A549 (cell line): ENCODE data around the gene CLDN14. TPM values are rescaled to one million over a fixed set of nuclear protein-coding genes. Genes with fewer than 3 reads are reported as not detected.

Experiments
- ATAC-seq, 2 experiments: fragments of 200-7000 bp in 1 of 2; fragments of >200 bp in 1 of 2; cut with Nextera tagmentation in 1 of 2; cut with Tn5 transposase in 1 of 2; 3 replicates each; pipeline versions ENCODE4 v1.8.0 to v1.9.1; 2018 to 2020; ENCODE audit warnings: mild to moderate bottlenecking in 1 of 2, moderate library complexity in 1 of 2
- CTCF ChIA-PET: fragments of 300-600 bp; sonication (Branson Sonifier 250); formaldehyde crosslinking; extraction: SDS; loops from one replicate; lab custom pipeline; 2021; ENCODE audit warnings: antibody characterized with exemption, inconsistent platforms; lab: Yijun Ruan, JAX
- POLR2A ChIA-PET: fragments of 350-600 bp; formaldehyde crosslinking; extraction: SDS; loops from one replicate; lab custom pipeline; 2021; ENCODE audit warnings: antibody characterized with exemption, inconsistent platforms; lab: Yijun Ruan, JAX
- DNase-seq, 2 experiments: peaks; one replicate each; pipeline versions ENCODE4 v3.0.0 to v3.0.0-alpha.2; 2011 to 2016; ENCODE audit warnings: low read depth in 1 of 2, low spot score in 1 of 2
- FAIRE-seq: peaks from 2 replicates; lab custom pipeline; 2011; peaks lifted over from hg19 to GRCh38; lab: Jason Lieb, UNC
- H3K27ac ChIP-seq, 2 experiments: fragments of >200 bp; sonication (Bioruptor Twin); formaldehyde crosslinking; 3 replicates each; pipeline ENCODE4 v1.5.1; 2016 to 2017
- H3K4me1 ChIP-seq: fragments of >200 bp; sonication (Bioruptor Twin); formaldehyde crosslinking; 3 replicates; pipeline ENCODE4 v1.6.1; 2016
- H3K4me2 ChIP-seq: fragments of >200 bp; sonication (Bioruptor Twin); formaldehyde crosslinking; 3 replicates; pipeline ENCODE4 v1.6.1; 2016
- H3K4me3 ChIP-seq: fragments of >200 bp; sonication (Bioruptor Twin); formaldehyde crosslinking; 3 replicates; pipeline ENCODE4 v1.5.1; 2016
- H3K9me3 ChIP-seq: fragments of >200 bp; sonication (Bioruptor Twin); formaldehyde crosslinking; 3 replicates; pipeline ENCODE4 v1.6.1; 2016
- BHLHE40 ChIP-seq: IDR thresholded peaks from 2 replicates; pipeline ENCODE4 v1.6.1; 2012; ENCODE audit warnings: low read depth, low read length, inconsistent platforms
- CBX8 ChIP-seq: fragments of 200-600 bp; sonication (generic); IDR thresholded peaks from 2 replicates; pipeline ENCODE4 v1.6.1; 2016
- CHD2 ChIP-seq: fragments of 150-350 bp; IDR thresholded peaks from 2 replicates; pipeline ENCODE4 v1.6.1; 2014; ENCODE audit warnings: low read length; ENCODE audit not compliant: partially characterized antibody
- CHD4 ChIP-seq: fragments of 200-600 bp; sonication (generic); IDR thresholded peaks from 2 replicates; pipeline ENCODE4 v1.6.1; 2016; ENCODE audit warnings: antibody characterized with exemption, mild to moderate bottlenecking, borderline replicate concordance
- EP300 ChIP-seq, 2 experiments: fragments of >200 bp; sonication (Bioruptor Twin); formaldehyde crosslinking; IDR thresholded peaks; 2 replicates in 1 of 2; 3 replicates in 1 of 2; pipeline ENCODE4 v1.6.1; 2016 to 2017
- ESRRA ChIP-seq: fragments of 150-350 bp; IDR thresholded peaks from 2 replicates; pipeline ENCODE4 v1.6.1; 2014; ENCODE audit warnings: mild to moderate bottlenecking, low read length, borderline replicate concordance
- GATA3 ChIP-seq: IDR thresholded peaks from 2 replicates; pipeline ENCODE4 v1.6.1; 2012; ENCODE audit warnings: borderline replicate concordance
- HEYL ChIP-seq: fragments of 250-450 bp; sonication (Bioruptor Pico); IDR thresholded peaks from 2 replicates; pipeline ENCODE4 v1.8.0; 2021; ENCODE audit warnings: mild to moderate bottlenecking, moderate library complexity
- HOXA7 ChIP-seq: fragments of 250-450 bp; sonication (Bioruptor Pico); IDR thresholded peaks from 2 replicates; pipeline ENCODE4 v1.5.0; 2020; ENCODE audit warnings: mild to moderate bottlenecking, moderate library complexity
- HOXB13 ChIP-seq: fragments of 250-450 bp; sonication (Bioruptor Pico); IDR thresholded peaks from 2 replicates; pipeline ENCODE4 v1.5.0; 2020; ENCODE audit warnings: low read depth, mild to moderate bottlenecking, moderate library complexity
- MYC ChIP-seq: IDR thresholded peaks from 2 replicates; pipeline ENCODE4 v1.6.1; 2012; ENCODE audit warnings: mild to moderate bottlenecking, inconsistent platforms, low read length, improper control_type of control experiment, borderline replicate concordance
- NFE2L2 ChIP-seq: fragments of 150-350 bp; conservative IDR thresholded peaks from 2 replicates; pipeline ENCODE4 v1.6.1; 2014; ENCODE audit warnings: low read length
- RARB ChIP-seq: fragments of 250-450 bp; sonication (Bioruptor Pico); IDR thresholded peaks from 2 replicates; pipeline ENCODE4 v1.8.0; 2021; ENCODE audit warnings: mild to moderate bottlenecking, moderate library complexity
- RFX5 ChIP-seq: fragments of 450-650 bp; IDR thresholded peaks from 2 replicates; pipeline ENCODE4 v1.7.1; 2014; ENCODE audit warnings: antibody characterized with exemption, mild to moderate bottlenecking, moderate library complexity
- RNF2 ChIP-seq: fragments of 200-600 bp; sonication (generic); IDR thresholded peaks from 2 replicates; pipeline ENCODE4 v1.6.1; 2016; ENCODE audit warnings: low read depth, mild to moderate bottlenecking, antibody characterized with exemption, moderate library complexity, borderline replicate concordance
- SMC3 ChIP-seq: fragments of >200 bp; sonication (Bioruptor Twin); formaldehyde crosslinking; IDR thresholded peaks from 3 replicates; pipeline ENCODE4 v1.6.1; 2018; ENCODE audit warnings: inconsistent platforms
- ZC3H11A ChIP-seq: fragments of 450-650 bp; IDR thresholded peaks from 2 replicates; pipeline ENCODE4 v1.6.1; 2014; ENCODE audit warnings: antibody characterized with exemption, mild to moderate bottlenecking
- ZFP36 ChIP-seq: fragments of 450-650 bp; IDR thresholded peaks from 2 replicates; pipeline ENCODE4 v1.6.1; 2014; ENCODE audit warnings: borderline replicate concordance; ENCODE audit not compliant: partially characterized antibody
- ZNF302 ChIP-seq: fragments of 250-450 bp; sonication (Bioruptor Pico); IDR thresholded peaks from 2 replicates; pipeline ENCODE4 v1.9.0; 2021; ENCODE audit warnings: inconsistent platforms, mild to moderate bottlenecking, moderate library complexity
- WGBS: methylation state at CpG from one replicate; pipeline ENCODE4 v1.1.6; 2017; ENCODE audit errors: missing lambda C conversion rate; 5-methylcytosine and 5-hydroxymethylcytosine counted together
- polyA plus RNA-seq, 4 experiments: library from polyadenylated mRNA; depleted of rRNA in 3 of 4; stranded (reverse); fragments of >200 nt; fragmentation: RNase III in 1 of 4; extraction: RNeasy Plus Mini Kit Qiagen cat#74134 plus additional on column Dnase treatment in 1 of 4; gene quantifications; 2 replicates in 3 of 4; 3 replicates in 1 of 4; pipeline ENCODE4 v1.2.3, GENCODE V29; 2011 to 2017
- TF ChIP-seq, protein P1 (sequence below): fragments of 200-600 bp; sonication (generic); IDR thresholded peaks from 2 replicates; pipeline ENCODE4 v1.6.1; 2016; ENCODE audit warnings: antibody characterized with exemption, mild to moderate bottlenecking, moderate library complexity
- TF ChIP-seq, protein P2 (sequence below): fragments of 250-450 bp; sonication (Bioruptor Pico); IDR thresholded peaks from 2 replicates; pipeline ENCODE4 v1.5.0; 2021; ENCODE audit warnings: mild to moderate bottlenecking, moderate library complexity, borderline replicate concordance
- TF ChIP-seq, protein P3 (sequence below): fragments of >200 bp; sonication (Bioruptor Twin); formaldehyde crosslinking; IDR thresholded peaks from 3 replicates; pipeline ENCODE4 v1.6.1; 2016
- TF ChIP-seq, protein P4 (sequence below): fragments of >200 bp; sonication (Bioruptor Twin); formaldehyde crosslinking; IDR thresholded peaks from 2 replicates; pipeline ENCODE4 v1.6.1; 2016
- TF ChIP-seq, protein P5 (sequence below): fragments of >200 bp; sonication (Bioruptor Twin); formaldehyde crosslinking; IDR thresholded peaks from 3 replicates; pipeline ENCODE4 v1.5.1; 2016
- TF ChIP-seq, protein P6 (sequence below): fragments of 150-350 bp; IDR thresholded peaks from 2 replicates; pipeline ENCODE4 v1.6.1; 2014; ENCODE audit warnings: low read depth, mild to moderate bottlenecking, low read length

CLDN14 gene
- polyA plus RNA-seq, 2 of the 4 experiments (the other 2 are of a cell fraction), result not detected

DNA sequence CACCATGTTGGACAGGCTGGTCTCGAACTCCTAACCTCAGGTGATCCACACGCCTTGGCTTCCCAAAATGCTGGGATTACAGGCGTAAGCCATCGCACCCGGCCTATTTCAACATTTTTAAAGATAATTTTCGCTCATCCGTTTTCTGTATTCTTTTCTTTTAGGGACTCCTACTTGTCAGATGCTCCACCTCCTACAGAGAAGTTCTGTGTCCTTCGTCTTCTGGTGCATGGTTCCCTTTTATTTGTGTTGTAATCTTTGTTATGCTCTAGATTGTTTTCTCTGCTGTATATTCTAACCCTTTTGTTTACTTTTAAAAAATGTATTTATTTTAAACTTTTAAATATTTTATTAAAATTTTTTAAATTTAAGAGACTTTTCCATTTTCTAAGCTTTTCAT, 28.4 kb downstream of the CLDN14 start:
- ChIA-PET CTCF (no interaction called here), POLR2A (no interaction called here)

DNA sequence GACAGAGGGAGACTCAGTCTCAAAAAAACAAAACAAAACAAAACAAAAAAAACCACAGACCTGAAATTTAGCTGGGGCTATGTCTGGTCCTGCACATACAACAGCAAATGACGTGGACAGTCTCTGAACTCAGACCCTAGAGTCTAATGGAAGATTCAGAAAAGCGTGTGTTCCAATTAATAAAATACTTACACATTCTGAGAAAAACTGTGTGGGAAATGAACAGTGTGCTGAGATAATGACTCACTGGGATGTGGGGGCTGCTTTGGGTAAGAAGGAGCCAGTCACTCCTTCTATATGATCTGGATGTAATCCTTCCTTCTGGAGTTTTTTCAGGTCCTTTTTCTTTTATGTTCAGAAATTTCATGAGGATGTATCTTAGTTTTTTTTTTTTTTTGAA, 29.4 kb downstream of the CLDN14 start:
- CTCF ChIA-PET, result no interaction called here
- Histone ChIP-seq H3K9me3 (no peaks in the 10 kb centered on the region), H3K4me3 (no peak overlapping the region), H3K4me2 (no peak overlapping the region), H3K27ac (peak overlapping the region in 1 of 2 experiments; percentile 26; a peak in 1 of 6 replicates), H3K4me1 (peaks cover 18% of the 10 kb centered on the region; the same call in 2 of the 3 replicates)
- FAIRE-seq, result no peak
- ATAC-seq, result no peak
- DNase-seq, result no peak
- WGBS, result 91% methylated on average over 2 of the region's 2 CpGs
- POLR2A ChIA-PET, result interaction anchor here (0.6 kb wide), 1 partner anchor 20 kb away, joined by 6 read pairs; no protein-coding TSS in a partner anchor
- TF ChIP-seq HEYL (CRISPR knock-in tag), result no peak
- TF ChIP-seq RNF2, result no peak
- TF ChIP-seq ZC3H11A, result no peak
- TF ChIP-seq, protein P1, sequence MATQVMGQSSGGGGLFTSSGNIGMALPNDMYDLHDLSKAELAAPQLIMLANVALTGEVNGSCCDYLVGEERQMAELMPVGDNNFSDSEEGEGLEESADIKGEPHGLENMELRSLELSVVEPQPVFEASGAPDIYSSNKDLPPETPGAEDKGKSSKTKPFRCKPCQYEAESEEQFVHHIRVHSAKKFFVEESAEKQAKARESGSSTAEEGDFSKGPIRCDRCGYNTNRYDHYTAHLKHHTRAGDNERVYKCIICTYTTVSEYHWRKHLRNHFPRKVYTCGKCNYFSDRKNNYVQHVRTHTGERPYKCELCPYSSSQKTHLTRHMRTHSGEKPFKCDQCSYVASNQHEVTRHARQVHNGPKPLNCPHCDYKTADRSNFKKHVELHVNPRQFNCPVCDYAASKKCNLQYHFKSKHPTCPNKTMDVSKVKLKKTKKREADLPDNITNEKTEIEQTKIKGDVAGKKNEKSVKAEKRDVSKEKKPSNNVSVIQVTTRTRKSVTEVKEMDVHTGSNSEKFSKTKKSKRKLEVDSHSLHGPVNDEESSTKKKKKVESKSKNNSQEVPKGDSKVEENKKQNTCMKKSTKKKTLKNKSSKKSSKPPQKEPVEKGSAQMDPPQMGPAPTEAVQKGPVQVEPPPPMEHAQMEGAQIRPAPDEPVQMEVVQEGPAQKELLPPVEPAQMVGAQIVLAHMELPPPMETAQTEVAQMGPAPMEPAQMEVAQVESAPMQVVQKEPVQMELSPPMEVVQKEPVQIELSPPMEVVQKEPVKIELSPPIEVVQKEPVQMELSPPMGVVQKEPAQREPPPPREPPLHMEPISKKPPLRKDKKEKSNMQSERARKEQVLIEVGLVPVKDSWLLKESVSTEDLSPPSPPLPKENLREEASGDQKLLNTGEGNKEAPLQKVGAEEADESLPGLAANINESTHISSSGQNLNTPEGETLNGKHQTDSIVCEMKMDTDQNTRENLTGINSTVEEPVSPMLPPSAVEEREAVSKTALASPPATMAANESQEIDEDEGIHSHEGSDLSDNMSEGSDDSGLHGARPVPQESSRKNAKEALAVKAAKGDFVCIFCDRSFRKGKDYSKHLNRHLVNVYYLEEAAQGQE, result no peak
- no peak for TF ChIP-seq GATA3
- no peak for TF ChIP-seq HOXB13 (CRISPR knock-in tag)
- TF ChIP-seq RARB (CRISPR knock-in tag), result no peak
- TF ChIP-seq, protein P2, sequence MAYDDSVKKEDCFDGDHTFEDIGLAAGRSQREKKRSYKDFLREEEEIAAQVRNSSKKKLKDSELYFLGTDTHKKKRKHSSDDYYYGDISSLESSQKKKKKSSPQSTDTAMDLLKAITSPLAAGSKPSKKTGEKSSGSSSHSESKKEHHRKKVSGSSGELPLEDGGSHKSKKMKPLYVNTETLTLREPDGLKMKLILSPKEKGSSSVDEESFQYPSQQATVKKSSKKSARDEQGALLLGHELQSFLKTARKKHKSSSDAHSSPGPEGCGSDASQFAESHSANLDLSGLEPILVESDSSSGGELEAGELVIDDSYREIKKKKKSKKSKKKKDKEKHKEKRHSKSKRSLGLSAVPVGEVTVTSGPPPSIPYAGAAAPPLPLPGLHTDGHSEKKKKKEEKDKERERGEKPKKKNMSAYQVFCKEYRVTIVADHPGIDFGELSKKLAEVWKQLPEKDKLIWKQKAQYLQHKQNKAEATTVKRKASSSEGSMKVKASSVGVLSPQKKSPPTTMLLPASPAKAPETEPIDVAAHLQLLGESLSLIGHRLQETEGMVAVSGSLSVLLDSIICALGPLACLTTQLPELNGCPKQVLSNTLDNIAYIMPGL, result no peak
- no peak for TF ChIP-seq RFX5
- TF ChIP-seq ESRRA, result no peak
- no peak for TF ChIP-seq NFE2L2
- TF ChIP-seq, protein P3, sequence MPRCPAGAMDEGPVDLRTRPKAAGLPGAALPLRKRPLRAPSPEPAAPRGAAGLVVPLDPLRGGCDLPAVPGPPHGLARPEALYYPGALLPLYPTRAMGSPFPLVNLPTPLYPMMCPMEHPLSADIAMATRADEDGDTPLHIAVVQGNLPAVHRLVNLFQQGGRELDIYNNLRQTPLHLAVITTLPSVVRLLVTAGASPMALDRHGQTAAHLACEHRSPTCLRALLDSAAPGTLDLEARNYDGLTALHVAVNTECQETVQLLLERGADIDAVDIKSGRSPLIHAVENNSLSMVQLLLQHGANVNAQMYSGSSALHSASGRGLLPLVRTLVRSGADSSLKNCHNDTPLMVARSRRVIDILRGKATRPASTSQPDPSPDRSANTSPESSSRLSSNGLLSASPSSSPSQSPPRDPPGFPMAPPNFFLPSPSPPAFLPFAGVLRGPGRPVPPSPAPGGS, result no peak
- TF ChIP-seq BHLHE40, result no peak
- TF ChIP-seq, protein P4, sequence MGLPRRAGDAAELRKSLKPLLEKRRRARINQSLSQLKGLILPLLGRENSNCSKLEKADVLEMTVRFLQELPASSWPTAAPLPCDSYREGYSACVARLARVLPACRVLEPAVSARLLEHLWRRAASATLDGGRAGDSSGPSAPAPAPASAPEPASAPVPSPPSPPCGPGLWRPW, result no peak

More for the DNA sequence above, 28.4 kb downstream of the CLDN14 start:
- TF ChIP-seq EP300 (IDR thresholded peaks at IDR 0.05), result no peak
- TF ChIP-seq SMC3, result no peak
- TF ChIP-seq GATA3, result no peak
- no peak for TF ChIP-seq RNF2
- TF ChIP-seq ZFP36, result no peak
- no peak for TF ChIP-seq HOXA7 (CRISPR knock-in tag)
- no peak for TF ChIP-seq ZNF302
- no peak for TF ChIP-seq MYC
- TF ChIP-seq RARB (CRISPR knock-in tag), result no peak
- TF ChIP-seq, protein P5, sequence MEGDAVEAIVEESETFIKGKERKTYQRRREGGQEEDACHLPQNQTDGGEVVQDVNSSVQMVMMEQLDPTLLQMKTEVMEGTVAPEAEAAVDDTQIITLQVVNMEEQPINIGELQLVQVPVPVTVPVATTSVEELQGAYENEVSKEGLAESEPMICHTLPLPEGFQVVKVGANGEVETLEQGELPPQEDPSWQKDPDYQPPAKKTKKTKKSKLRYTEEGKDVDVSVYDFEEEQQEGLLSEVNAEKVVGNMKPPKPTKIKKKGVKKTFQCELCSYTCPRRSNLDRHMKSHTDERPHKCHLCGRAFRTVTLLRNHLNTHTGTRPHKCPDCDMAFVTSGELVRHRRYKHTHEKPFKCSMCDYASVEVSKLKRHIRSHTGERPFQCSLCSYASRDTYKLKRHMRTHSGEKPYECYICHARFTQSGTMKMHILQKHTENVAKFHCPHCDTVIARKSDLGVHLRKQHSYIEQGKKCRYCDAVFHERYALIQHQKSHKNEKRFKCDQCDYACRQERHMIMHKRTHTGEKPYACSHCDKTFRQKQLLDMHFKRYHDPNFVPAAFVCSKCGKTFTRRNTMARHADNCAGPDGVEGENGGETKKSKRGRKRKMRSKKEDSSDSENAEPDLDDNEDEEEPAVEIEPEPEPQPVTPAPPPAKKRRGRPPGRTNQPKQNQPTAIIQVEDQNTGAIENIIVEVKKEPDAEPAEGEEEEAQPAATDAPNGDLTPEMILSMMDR, result no peak
- TF ChIP-seq CBX8, result no peak
- TF ChIP-seq, protein P6, sequence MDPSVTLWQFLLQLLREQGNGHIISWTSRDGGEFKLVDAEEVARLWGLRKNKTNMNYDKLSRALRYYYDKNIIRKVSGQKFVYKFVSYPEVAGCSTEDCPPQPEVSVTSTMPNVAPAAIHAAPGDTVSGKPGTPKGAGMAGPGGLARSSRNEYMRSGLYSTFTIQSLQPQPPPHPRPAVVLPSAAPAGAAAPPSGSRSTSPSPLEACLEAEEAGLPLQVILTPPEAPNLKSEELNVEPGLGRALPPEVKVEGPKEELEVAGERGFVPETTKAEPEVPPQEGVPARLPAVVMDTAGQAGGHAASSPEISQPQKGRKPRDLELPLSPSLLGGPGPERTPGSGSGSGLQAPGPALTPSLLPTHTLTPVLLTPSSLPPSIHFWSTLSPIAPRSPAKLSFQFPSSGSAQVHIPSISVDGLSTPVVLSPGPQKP, result no peak
- no peak for TF ChIP-seq CHD4
- no peak for TF ChIP-seq CHD2
- TF ChIP-seq HOXB13 (CRISPR knock-in tag), result no peak
- TF ChIP-seq, protein P2, result no peak
- FAIRE-seq, result no peak
- H3K9me3 ChIP-seq, result no peaks in the 10 kb centered on the region
- no peak for DNase-seq
- 84% methylated on average over 8 of the region's 8 CpGs for WGBS
- H3K4me2 ChIP-seq, result no peak overlapping the region
- no peak for ATAC-seq
- H3K4me1 ChIP-seq, result peaks cover 18% of the 10 kb centered on the region; the same call in 2 of the 3 replicates
- H3K4me3 ChIP-seq, result no peak overlapping the region
- no peak overlapping the region for H3K27ac ChIP-seq
